ENCODE results near the gene CCSAP. TPM values are rescaled to one million over a fixed set of nuclear protein-coding genes. Genes with fewer than 3 reads are reported as not detected.

The CCSAP gene, protein sequence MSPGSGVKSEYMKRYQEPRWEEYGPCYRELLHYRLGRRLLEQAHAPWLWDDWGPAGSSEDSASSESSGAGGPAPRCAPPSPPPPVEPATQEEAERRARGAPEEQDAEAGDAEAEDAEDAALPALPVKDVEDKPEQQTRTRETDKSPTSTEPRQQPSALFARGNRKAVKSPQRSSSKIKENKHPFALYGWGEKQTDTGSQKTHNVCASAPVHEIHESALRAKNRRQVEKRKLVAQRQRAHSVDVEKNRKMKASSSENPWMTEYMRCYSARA
- total RNA-seq (1 to 10 TPM; 1.0 to 4.7 (median 3.5) TPM), polyA plus RNA-seq (1 to 10 TPM in 1 of 2 donors, under 1 TPM in 1; 0.91 to 2.0 TPM)
- long read RNA-seq, donor 1, full-length matches to known transcripts, result 5 of 5 reads
- long read RNA-seq, donor 1, partial matches to known transcripts, result 0 of 5 reads
- long read RNA-seq, donor 1, other reads (novel, unspliced or antisense), result 0 of 5 reads
- long read RNA-seq, donor 2, full-length matches to known transcripts, result 2 of 2 reads
- long read RNA-seq, donor 2, partial matches to known transcripts, result 0 of 2 reads
- long read RNA-seq, donor 2, other reads (novel, unspliced or antisense), result 0 of 2 reads
- long read RNA-seq, donor 3, result 0 reads

DNA sequence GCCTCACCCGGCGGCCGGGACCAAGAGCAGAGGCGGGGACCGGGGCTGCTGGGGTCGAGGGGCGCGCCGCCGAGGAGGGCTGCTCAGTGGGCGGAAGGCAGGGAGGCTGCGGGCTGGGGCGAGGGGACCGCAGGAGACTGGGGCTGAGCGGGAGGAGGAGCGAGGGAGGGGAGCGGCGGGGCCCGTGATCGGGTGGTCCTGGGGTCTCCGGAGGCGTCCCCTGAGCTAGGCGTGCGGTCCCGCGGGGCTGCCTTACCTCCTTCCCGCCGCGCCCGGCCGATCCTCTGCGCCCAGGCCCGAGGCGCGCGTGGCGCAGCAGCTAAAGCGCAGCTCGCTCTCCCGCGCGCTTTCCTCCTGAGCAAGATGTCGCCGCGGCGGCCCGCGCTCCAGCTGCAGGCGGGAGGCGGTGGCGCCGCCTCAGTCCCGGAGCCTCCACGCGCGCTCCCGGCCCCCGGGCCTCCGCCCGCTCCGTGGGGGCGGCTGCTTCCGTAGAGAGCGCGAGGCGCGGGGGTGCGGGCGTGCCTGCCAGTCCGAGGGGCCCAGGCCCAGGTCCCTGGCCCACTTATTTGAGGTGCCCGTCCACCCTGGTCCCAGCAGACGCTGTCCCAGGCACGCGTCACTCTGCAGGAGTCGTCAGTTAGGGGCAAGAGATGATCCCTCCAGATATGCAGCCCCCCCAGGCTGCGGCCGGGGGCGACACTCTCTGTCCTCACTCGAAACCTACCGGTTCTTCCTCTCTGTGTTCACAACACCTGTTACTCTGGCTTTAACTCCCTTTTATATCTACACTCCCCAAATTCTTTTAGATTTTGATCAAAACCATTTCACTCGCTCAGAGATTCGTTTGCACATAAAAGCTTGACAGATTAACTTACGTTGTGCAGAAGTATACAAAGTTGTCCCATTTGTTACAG lies at the start of gene CCSAP:
Gene CCSAP, minus strand, starts transcription at position 392 of the 914 bp plus-strand sequence. CDS start 582 bp downstream, outside the sequence.
- Histone ChIP-seq H3K4me3 (peak within 1 kb of the TSS; percentile 70 to 99 (median 94)), H3K9me3 (no peaks in the 10 kb centered on the region), H3K4me1 (peaks cover 2 to 34% (median 20%) of the 10 kb centered on the region in 9 donors), H3K27me3 (peaks cover 0 to 8% (median 0%) of the 10 kb centered on the region in 7 donors), H3K36me3 (no peaks in the 10 kb centered on the region), H3K27ac (peak within 1 kb of the TSS; percentile 60 to 95 (median 89))
- WGBS, 2 donors, result 1% methylated on average over 61 to 82 of the region's 83 CpGs
- intact Hi-C loops (cut with DNase I), result loop anchor here in 2 of 10 donors (5.0 to 10.0 kb wide), 2 partner anchors 68 to 71 kb away; partner anchors contain the start of gene RAB4A (in 2 of the 2)
- DNase-seq (peak; percentile 35 to 63), ATAC-seq (peak; percentile 72 to 90 (median 80))
- TF ChIP-seq, protein P1, sequence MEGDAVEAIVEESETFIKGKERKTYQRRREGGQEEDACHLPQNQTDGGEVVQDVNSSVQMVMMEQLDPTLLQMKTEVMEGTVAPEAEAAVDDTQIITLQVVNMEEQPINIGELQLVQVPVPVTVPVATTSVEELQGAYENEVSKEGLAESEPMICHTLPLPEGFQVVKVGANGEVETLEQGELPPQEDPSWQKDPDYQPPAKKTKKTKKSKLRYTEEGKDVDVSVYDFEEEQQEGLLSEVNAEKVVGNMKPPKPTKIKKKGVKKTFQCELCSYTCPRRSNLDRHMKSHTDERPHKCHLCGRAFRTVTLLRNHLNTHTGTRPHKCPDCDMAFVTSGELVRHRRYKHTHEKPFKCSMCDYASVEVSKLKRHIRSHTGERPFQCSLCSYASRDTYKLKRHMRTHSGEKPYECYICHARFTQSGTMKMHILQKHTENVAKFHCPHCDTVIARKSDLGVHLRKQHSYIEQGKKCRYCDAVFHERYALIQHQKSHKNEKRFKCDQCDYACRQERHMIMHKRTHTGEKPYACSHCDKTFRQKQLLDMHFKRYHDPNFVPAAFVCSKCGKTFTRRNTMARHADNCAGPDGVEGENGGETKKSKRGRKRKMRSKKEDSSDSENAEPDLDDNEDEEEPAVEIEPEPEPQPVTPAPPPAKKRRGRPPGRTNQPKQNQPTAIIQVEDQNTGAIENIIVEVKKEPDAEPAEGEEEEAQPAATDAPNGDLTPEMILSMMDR (IDR thresholded peaks at IDR 0.05), result peak in 3 of 9 donors; percentile 11 to 29 (median 17)

DNA sequence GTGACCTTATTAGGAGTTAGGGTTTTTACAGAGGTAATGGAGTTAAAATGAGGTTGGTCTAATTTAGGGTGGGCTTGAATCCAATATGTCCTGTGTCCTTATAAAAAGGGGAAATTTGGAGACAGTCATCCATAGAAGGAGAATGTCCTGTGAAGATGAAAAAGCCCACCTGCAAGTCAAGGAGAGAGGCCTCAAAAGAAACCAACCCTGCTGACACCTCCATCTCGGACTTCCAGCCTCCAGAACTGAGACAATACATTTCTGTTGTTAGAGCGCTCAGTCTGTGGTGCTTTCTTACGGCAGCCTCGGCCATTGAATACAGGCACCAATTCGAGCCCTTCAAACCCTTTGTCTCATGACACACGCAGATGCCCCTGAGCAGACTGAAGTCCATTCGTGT lies 47.3 kb upstream of the CCSAP start:
- TF ChIP-seq, protein P1 (IDR thresholded peaks at IDR 0.05), result no peak
- H3K4me1 ChIP-seq, result no peaks in the 10 kb centered on the region
- WGBS, 2 donors, result 84 to 88% methylated on average over 7 of the region's 7 CpGs
- intact Hi-C loops (cut with DNase I), result no loop called here
- H3K36me3 ChIP-seq, result no peaks in the 10 kb centered on the region
- H3K9me3 ChIP-seq, result peaks cover 0 to 7% (median 0%) of the 10 kb centered on the region in 11 donors
- no peak overlapping the region for H3K4me3 ChIP-seq
- peaks cover 0 to 6% (median 3%) of the 10 kb centered on the region in 7 donors for H3K27me3 ChIP-seq
- ATAC-seq (no peak), DNase-seq (no peak)
- H3K27ac ChIP-seq, result no peak overlapping the region

DNA sequence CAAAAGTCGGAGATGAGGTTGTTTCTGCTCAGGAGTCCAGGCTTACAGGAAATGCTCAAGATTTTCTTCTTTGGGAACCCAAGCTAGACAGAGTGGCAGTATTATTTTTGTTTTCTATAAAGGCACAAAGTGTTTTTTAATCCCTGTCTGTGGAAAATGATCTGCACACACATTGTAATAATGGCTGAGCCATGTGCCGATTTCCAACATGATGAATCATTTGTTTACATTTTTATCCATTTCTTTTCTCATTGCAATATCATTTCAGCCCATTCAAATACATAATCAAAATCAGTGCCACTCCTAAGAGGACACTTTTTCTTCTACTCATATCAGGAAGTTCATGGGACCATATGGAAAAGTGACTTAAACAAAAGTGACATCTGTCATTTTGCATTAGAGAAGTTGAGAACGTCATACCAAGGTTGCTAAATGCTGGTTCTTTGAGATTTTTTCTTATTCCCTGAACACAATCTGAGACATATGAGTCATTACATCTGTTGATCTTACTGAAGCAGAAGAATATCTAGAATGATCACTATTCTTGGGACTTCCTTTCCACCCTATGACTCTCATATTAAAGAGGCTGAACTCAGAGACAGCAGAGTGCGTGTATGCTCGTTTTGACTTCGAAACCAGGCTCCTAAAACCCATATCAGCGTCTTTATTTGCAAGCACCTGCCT lies 46.2 kb upstream of the CCSAP start:
- Histone ChIP-seq H3K27ac (no peak overlapping the region), H3K27me3 (peaks cover 0 to 3% (median 0%) of the 10 kb centered on the region in 7 donors), H3K36me3 (no peaks in the 10 kb centered on the region), H3K4me1 (no peaks in the 10 kb centered on the region), H3K9me3 (peaks cover 0 to 7% (median 0%) of the 10 kb centered on the region in 11 donors), H3K4me3 (no peak overlapping the region)
- ATAC-seq (no peak), DNase-seq (no peak)
- TF ChIP-seq, protein P1 (IDR thresholded peaks at IDR 0.05), result no peak
- intact Hi-C loops (cut with DNase I), result no loop called here
- 67 to 68% methylated on average over 7 of the region's 7 CpGs for WGBS, 2 donors
